Stomach (tissue), 9 donors: ENCODE data around the gene COG4. TPM values are rescaled to one million over a fixed set of nuclear protein-coding genes. Genes with fewer than 3 reads are reported as not detected.
A peak's percentile ranks its signal among the peaks of the same experiment; 100 is the strongest.

Experiments used
- DNase-seq, 2 donors: peaks; one replicate each; pipeline versions ENCODE4 v3.0.0 to v3.0.0-alpha.2; 2013 to 2019
- H3K27ac ChIP-seq, 5 donors: fragments of 200-600 bp in 4 of 5; sonication (generic) in 4 of 5; one replicate each; pipeline ENCODE4 v1.5.1; 2013 to 2019; ENCODE audit warnings: mild to moderate bottlenecking in 1 of 5, moderate library complexity in 1 of 5
- H3K27me3 ChIP-seq, 3 donors: fragments of 200-600 bp; sonication (generic); one replicate each; pipeline ENCODE4 v1.5.1; 2017 to 2019; ENCODE audit warnings: mixed run types in 1 of 3
- H3K36me3 ChIP-seq, 4 donors: fragments of 200-600 bp; sonication (generic); 1 replicate in 3 of 4; 2 replicates in 1 of 4; pipeline ENCODE4 v1.5.1; 2016 to 2019
- H3K4me1 ChIP-seq, 4 donors: fragments of 200-600 bp; sonication (generic); one replicate each; pipeline ENCODE4 v1.5.1; 2016 to 2019
- H3K4me3 ChIP-seq, 4 donors: fragments of 200-600 bp; sonication (generic) in 3 of 4; one replicate each; pipeline ENCODE4 v1.5.1; 2016 to 2019; ENCODE audit warnings: mild to moderate bottlenecking in 1 of 4
- H3K9me3 ChIP-seq, 4 donors: fragments of 200-600 bp; sonication (generic); one replicate each; pipeline ENCODE4 v1.5.1; 2016 to 2019
- CTCF ChIP-seq, 7 experiments: fragments of 450-650 bp in 4 of 7; fragments of 200-600 bp in 3 of 7; sonication (generic) in 3 of 7; IDR thresholded peaks; one replicate each; pipeline ENCODE4 v1.5.1; 2016 to 2019; ENCODE audit warnings: antibody characterized with exemption in 7 of 7, control low read depth in 2 of 7, mild to moderate bottlenecking in 1 of 7
- EP300 ChIP-seq: sonication (generic); formaldehyde crosslinking; IDR thresholded peaks from one replicate; pipeline ENCODE4 v1.6.1; 2017; ENCODE audit warnings: antibody characterized with exemption
- POLR2A ChIP-seq, 4 donors: fragments of 450-650 bp; IDR thresholded peaks; one replicate each; pipeline ENCODE4 v1.6.1; 2016; ENCODE audit warnings: antibody characterized with exemption in 4 of 4, control low read depth in 2 of 4, mild to moderate bottlenecking in 1 of 4, moderate library complexity in 1 of 4
- POLR2AphosphoS5 ChIP-seq, 3 donors: sonication (generic); formaldehyde crosslinking; IDR thresholded peaks; one replicate each; pipeline ENCODE4 v1.6.1; 2016; ENCODE audit warnings: antibody characterized with exemption in 3 of 3
- WGBS, 5 donors: extraction: QIAGEN DNeasy Blood & Tissue Kit in 3 of 5; methylation state at CpG; one replicate each; pipeline versions ENCODE4 v1.1.5 to v1.1.7; 2013 to 2018; 5-methylcytosine and 5-hydroxymethylcytosine counted together
- intact Hi-C: fragments of 100-400 bp; cut with DNase I; formaldehyde crosslinking; loops from one replicate; pipeline ENCODE4 v1.15.1; 2023; ENCODE audit warnings: low total_unique reads
- polyA plus RNA-seq, 3 donors: library from polyadenylated mRNA; stranded (reverse); fragments of 200-250 nt; gene quantifications; one replicate each; pipeline ENCODE4 v1.2.3, GENCODE V29; 2013
- total RNA-seq, 5 donors: library from RNA; depleted of rRNA; stranded (reverse); fragments of >200 nt; gene quantifications; one replicate each; pipeline versions ENCODE4 v1.1.0 to v1.2.3, GENCODE V29; 2014 to 2016
- donor health status: healthy with polysubstance abuse.
- donor health status: Bipolar disorder and iron deficiency.
- donor health status: healthy.

The COG4 gene
- total and polyA plus RNA-seq, 8 donors: 10.7 to 127 (median 37.4) TPM

- TF ChIP-seq POLR2AphosphoS5 (IDR thresholded peaks at IDR 0.05) (no peak), POLR2A (IDR thresholded peaks at IDR 0.05) (no peak), CTCF (IDR thresholded peaks at IDR 0.05) (no peak), EP300 (no peak)
- whole genome bisulfite sequencing, 5 donors: 88 to 91% (median 89%) methylated on average over 11 to 17 of the region's 17 CpGs
- Histone ChIP-seq H3K4me3 (no peak overlapping the region), H3K4me1 (peaks cover 0 to 13% (median 10%) of the 10 kb centered on the region in 4 donors), H3K9me3 (no peaks in the 10 kb centered on the region), H3K27ac (no peak overlapping the region), H3K36me3 (peaks cover 40 to 97% (median 91%) of the 10 kb centered on the region in 4 donors), H3K27me3 (no peaks in the 10 kb centered on the region)
- intact Hi-C loops: no loop called here
- DNase-seq: no peak
Observed at GRCh38 chr16:70480127-70481105, 42.9 kb downstream of the COG4 start.

GRCh38 chr16:70478912-70479341 is 44.4 kb downstream of the COG4 start:
- DNase-seq: no peak
- TF ChIP-seq POLR2A (IDR thresholded peaks at IDR 0.05): no peak
- TF ChIP-seq POLR2AphosphoS5 (IDR thresholded peaks at IDR 0.05): no peak
- TF ChIP-seq CTCF (IDR thresholded peaks at IDR 0.05): no peak
- no peak for TF ChIP-seq EP300
- intact Hi-C loops: no loop called here
- Histone ChIP-seq H3K4me3 (no peak overlapping the region), H3K4me1 (peaks cover 0 to 13% (median 10%) of the 10 kb centered on the region in 4 donors), H3K27me3 (no peaks in the 10 kb centered on the region), H3K27ac (peak overlapping the region in 2 of 5 donors; percentile 10 to 27), H3K36me3 (peaks cover 44 to 97% (median 94%) of the 10 kb centered on the region in 4 donors), H3K9me3 (no peaks in the 10 kb centered on the region)
- WGBS, 5 donors: 52 to 83% (median 61%) methylated on average over 7 to 10 of the region's 10 CpGs

DNA sequence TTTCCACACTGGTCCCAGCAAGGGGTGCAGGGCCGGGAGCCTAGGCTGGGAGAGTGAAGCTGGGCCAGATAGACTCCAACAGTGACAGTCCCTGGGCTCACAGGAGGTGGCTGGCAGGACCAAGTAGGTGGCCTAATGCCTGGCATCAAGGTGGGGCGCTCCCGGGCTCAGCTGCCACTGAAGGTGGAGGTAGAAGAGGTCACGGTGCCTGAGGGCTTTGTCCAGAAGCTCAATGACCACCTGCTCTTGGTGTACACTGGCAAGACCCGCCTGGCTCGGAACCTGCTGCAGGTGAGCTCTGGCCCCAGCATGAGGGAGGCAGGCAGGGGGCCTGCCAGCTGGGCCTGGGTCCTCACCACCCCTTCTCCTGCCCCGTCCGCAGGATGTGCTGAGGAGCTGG is 45.2 kb downstream of the COG4 start:
- Histone ChIP-seq H3K9me3 (no peaks in the 10 kb centered on the region), H3K4me3 (no peak overlapping the region), H3K36me3 (peaks cover 37 to 97% (median 94%) of the 10 kb centered on the region in 4 donors), H3K4me1 (peaks cover 0 to 13% (median 10%) of the 10 kb centered on the region in 4 donors), H3K27me3 (no peaks in the 10 kb centered on the region), H3K27ac (peak overlapping the region in 1 of 5 donors; percentile 27)
- intact Hi-C loops: no loop called here
- TF ChIP-seq EP300: no peak
- no peak for TF ChIP-seq CTCF (IDR thresholded peaks at IDR 0.05)
- no peak for TF ChIP-seq POLR2A (IDR thresholded peaks at IDR 0.05)
- TF ChIP-seq POLR2AphosphoS5 (IDR thresholded peaks at IDR 0.05): no peak
- no peak for DNase-seq
- 86 to 100% (median 88%) methylated on average over 5 to 8 of the region's 8 CpGs for WGBS, 5 donors

GRCh38 chr16:70476272-70477020 is 46.9 kb downstream of the COG4 start:
- peaks cover 38 to 96% (median 91%) of the 10 kb centered on the region in 4 donors for H3K36me3 ChIP-seq
- H3K4me3 ChIP-seq: no peak overlapping the region
- peaks cover 0 to 13% (median 10%) of the 10 kb centered on the region in 4 donors for H3K4me1 ChIP-seq
- 66 to 77% (median 70%) methylated on average over 10 to 13 of the region's 13 CpGs for WGBS, 5 donors
- TF ChIP-seq POLR2A (IDR thresholded peaks at IDR 0.05): no peak
- TF ChIP-seq CTCF (IDR thresholded peaks at IDR 0.05): no peak
- no peak for TF ChIP-seq POLR2AphosphoS5 (IDR thresholded peaks at IDR 0.05)
- TF ChIP-seq EP300: no peak
- DNase-seq: peak in 1 of 2 donors; percentile 31
- H3K9me3 ChIP-seq: no peaks in the 10 kb centered on the region
- intact Hi-C loops: no loop called here
- H3K27ac ChIP-seq: peak overlapping the region in 3 of 5 donors; percentile 17 to 50 (median 46)
- H3K27me3 ChIP-seq: no peaks in the 10 kb centered on the region
